GM21447 (cell line): ENCODE measurements around the gene SYPL2.
"Not testable (repeated sequence)": the region's sequence is repeated elsewhere in the genome, so short reads cannot be mapped to it uniquely, and the experiment has no call there.

Experiments used
- ATAC-seq: cut with Tn5 transposase; IDR thresholded peaks from one replicate; pipeline ENCODE4 v1.9.1; 2021; ENCODE audit not compliant: unreplicated experiment

SYPL2 gene

DNA sequence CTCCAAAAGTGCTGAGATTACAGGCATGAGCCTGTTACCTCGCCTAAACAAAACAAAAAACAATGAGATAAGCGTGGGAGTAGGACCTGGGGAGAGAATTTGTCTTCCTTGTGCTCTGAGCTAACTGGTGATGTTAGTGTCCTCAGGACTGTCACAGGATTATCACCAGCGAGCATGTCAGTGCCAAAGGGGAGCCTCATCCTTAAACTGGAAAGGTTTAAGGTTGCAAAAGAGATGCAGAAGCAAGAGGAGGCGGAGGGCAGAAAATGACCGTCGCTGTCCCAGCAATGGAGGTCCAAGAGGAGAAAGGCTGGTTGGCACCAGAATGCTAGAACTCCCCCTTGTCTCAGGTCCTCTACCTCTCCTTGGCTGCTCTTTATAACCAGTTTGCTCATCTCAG, 3.9 kb downstream of the SYPL2 start:
- no peak for ATAC-seq

DNA sequence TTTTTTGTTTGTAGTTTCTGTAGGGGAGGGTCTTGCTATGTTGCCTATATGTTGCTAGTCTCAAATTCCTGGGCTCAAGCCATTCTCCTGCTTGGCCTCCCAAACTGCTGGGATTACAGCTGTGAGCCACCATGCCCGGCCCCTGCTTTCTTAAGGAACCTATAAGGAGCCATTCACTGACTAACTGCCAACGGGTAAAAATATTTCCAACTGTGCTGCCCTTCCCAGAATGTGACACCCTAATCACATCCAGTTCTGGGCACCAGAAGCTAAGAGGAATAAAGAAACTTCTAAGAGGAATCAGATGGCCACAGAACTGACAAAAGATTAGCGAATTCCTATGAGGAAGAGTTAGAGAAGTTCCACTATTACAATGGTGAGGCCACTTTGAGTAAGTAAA, 6.4 kb downstream of the SYPL2 start:
- no peak for ATAC-seq

DNA sequence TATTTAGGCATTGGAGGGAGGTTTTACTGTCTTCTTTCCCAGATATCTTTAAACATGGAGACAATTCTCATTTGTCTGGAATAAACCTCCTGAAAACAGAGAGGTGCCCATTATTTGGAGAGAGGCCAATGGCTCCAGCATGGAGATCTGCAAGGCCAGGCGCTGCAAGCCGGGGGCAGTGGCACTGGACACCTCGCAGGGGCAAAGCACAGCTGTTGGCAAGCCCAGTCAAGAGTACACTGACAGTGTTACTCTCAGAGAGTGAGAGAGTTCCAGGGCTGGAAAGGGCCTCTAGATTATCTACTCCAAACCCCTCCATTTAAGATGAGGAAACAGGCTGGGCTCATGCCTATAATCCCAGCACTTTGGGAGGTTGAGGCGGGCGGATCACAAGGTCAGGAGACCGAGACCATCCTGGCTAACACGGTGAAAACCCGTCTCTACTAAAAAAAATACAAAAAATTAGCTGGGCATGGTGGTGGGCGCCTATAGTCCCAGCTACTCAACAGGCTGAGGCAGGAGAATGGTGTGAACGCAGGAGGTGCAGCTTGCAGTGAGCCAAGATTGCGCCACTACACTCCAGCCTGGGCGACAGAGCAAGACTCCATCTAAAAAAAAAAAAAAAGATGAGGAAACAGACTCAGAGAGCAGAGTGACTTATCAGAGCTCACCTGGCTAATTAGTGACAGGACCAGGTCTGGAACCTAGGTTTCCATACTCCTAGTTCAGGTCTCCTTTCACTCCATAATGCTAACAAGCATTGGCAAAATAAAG, 7.1 kb downstream of the SYPL2 start:
- ATAC-seq = not testable (repeated sequence)

DNA sequence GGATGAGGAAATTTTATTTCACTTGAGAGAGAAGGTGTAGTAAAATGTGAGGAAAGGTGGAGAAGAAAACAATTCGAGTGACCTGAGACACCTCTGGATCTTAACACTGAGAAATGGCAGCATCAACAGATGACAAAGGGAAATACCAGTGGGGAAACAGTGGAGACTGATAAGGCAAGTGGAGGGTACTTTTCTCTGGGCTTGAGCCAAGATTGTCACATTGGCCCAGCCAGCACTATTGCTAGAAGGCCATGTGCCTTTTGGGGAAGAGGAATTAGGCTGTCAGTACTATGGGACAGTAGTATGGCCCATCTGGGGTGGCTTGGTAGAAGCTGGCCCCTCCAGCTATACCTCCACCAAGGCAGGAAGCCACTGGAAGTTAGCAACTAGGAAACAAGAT, 8.4 kb downstream of the SYPL2 start:
- no peak for ATAC-seq

DNA sequence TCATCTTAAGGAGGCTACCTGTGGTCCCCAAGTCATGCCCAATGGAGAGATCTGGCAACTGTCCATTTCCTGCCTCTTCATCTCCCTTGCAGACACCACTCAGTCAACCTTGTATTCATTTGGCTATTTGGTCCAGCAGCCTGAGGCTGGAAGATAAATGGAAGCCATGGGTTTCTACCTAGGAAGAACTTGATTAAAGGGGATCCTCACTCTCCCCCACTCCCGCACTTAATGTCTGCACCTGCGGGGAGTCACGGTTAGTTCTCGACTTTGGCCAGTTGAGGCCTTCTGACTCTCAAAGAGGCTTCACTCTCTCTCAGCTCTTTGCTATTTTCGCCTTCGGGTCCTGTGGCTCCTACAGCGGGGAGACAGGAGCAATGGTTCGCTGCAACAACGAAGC, 8.9 kb downstream of the SYPL2 start:
- ATAC-seq = no peak

DNA sequence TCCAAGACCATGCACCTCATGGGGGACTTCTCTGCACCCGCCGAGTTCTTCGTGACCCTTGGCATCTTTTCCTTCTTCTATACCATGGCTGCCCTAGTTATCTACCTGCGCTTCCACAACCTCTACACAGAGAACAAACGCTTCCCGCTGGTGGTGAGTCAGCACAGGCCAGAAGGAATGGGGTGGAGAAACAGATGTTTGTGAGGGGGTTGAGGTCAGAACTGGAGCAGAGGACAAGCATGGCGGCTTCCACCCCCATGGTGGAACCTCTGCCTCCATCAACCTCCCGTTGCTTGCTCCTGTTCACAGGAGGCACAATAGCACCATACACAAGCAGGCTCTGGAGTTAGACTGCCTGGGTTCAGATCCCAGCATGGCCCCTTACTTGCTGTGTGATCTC, 10.5 kb downstream of the SYPL2 start:
- ATAC-seq = no peak

DNA sequence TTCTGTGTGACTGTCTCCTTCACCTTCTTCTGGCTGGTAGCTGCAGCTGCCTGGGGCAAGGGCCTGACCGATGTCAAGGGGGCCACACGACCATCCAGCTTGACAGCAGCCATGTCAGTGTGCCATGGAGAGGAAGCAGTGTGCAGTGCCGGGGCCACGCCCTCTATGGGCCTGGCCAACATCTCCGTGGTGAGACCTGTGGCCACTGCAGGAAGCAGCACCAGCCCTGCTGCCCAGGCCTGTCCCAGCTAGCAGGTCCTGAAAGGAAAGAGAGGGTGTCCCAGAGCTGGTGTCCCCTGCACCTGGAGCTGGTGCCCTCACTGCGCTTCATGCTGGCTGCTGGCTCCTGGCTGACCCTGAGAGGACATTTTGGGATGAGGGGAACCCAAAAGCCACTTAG, 11.5 kb downstream of the SYPL2 start:
- no peak for ATAC-seq

DNA sequence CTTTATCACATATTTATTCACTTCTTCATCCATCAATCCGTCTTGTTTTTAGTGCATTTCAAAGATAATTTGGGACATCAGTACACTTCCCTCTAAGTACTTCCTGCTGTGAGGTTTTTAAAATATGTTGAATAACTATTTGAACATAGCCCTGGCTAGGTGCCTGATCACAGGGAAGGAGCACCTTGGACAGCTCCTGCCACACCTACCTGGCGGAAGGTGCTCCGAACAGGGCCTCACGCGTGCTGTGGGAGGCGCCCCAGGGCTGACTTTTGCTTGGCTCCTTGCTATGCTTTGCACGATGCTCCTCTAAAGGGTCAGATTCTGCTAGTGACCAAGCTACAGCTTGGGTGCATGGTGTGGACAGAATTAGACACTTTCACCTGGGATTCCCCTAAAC, 12.5 kb downstream of the SYPL2 start:
- no peak for ATAC-seq

DNA sequence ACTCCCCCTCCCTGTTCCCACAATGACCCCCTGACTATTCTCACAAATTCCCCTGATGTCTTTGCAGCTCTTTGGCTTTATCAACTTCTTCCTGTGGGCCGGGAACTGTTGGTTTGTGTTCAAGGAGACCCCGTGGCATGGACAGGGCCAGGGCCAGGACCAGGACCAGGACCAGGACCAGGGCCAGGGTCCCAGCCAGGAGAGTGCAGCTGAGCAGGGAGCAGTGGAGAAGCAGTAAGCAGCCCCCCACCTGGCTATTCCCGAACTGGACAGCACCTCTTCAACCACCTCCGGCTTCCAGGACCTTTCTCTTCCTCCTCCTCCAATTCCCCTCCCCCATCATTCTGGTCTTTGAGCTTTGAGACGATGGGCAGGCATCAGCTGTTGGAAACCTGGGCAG, 13.0 kb downstream of the SYPL2 start:
- ATAC-seq = no peak

DNA sequence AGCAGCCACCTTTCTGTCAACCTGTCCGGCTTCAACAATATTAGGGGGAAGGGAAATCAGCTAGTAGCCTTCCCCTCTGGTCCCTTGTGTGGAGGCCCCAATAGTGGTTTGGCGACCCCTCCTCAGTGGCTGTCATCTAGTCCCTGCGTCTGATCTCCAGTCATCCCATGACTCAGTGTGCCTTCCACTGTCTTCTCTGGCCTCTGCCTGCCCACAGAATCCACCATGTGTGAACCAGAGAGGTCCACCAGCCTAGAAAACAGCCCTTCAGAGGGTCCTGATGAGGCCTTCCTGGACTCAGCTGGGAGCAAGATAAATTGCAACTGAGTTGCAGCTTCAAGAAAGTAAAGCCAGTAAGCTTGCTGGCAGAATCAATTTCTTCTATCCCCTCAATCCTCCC, 13.6 kb downstream of the SYPL2 start:
- no peak for ATAC-seq

DNA sequence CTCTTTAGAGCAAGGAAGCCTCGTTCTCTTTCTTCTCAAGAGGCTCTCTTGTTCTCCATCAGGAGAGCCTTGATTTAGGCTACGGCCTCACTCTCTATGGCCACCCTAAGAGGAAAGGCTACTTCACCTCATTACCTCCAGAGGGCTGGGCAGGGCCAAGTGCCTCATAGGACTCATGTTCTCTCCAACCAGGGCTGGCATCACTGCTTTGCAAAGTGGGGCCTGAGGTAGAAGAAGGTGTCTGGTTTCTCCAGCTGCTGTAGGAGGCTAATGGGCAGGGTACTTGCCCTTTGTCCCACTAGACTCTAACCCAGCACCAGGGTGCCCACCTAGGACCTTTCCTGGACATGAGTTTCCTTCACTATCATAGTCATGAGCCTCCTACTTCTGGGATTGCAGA, 15.3 kb downstream of the SYPL2 start:
- no peak for ATAC-seq

DNA sequence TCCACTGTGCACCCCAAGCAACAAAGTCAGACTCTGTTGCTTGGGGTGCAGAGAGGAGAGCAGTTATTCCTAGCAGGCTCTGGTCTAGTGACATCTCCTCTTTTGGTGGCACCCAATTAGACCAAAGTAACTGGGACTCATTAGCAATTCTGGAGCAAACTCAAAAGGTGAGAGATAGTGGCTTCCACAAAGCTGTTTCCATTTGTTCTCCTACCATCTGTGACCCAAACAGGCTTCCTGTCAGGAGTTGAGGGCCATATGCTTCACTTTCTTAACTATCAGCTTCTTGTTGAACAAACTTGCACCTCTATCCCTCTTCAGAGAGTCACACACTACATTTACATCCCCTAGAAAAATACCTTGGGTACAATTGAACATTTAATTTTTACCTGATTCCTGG, 15.9 kb downstream of the SYPL2 start:
- no peak for ATAC-seq

DNA sequence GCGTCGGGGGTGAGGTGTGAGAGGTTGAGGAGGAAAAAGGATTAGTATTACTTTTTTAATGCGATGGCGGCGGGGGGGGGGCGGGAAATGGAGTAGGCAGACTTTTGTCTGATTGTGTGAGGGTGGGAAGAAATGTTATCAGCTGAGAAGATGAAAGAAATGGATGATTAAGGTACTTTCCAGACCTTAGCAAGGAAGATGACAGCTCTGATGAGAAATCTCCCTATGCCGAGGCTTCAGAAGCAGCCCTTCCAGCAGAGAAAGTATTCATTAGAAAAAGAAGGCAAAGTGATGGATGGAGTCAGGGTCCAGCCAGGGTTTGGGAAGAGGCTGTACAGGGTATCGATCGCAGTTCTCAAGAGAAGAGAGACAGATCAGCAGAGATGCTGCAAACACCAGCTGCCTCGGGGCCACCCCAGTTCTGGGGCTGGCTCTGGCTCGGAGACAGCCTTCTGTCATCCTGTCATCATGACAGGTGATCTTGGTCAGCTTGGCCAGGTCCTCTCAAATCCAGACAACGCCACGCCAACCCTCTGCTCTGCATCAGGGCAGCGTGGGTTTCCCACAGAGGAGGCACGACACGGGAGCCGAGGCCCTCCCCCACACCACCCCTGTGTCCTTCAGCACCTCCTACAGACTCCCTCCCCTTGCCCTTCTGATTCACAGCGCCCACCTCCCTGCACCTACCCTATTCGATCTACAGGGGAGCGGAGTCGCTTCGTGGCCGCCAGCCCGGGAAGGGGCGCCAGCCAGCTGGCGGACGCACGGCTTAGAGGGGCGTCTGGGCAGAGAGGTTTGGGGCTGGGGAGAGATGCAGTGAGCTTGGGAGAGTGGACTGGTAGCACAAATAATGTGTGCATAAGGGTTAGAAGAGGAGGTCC, 16.7 kb downstream of the SYPL2 start:
- peak; percentile 11 for ATAC-seq

DNA sequence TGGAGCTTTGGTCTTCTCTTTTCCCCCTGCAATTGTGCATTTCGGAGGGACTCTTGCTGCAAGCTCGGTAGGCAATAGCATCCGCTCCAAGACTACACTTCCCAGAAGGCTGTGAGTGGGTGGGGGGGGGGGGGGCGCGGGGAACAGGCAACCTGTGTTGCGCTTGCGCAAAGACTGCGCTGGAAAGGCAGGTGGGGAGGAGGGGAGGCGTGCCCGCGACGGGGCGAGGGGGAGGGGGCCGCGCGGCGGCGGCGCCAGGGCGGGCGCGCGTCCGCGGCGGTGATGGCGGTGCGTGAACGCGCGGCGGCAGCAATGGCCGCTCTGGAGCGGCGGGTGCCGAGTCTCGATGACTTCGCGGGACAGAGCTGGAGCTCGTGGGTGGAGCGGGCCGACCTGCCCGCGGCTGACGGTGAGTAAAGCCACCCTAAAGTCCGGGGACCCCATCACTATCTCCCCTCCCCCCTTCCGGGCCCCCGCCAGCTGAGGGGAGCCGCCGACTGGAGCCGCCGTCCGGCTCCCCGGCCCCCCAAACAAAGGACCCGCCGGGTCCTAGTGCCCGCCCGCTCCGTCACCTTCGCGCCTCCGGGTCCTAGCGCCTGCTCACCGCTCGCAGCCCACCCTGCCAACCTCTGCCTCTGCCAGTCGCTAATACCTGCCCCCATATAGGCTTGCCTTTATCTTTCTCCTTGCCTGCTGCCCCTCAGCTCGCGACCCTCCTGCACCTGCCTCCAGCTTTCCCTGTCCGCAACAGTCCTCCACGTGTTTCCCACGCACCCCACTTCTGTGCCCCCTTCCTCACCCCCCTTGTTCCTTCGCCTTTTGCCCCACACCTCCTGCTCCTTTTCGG, 17.5 kb downstream of the SYPL2 start, which contains the start of gene ATXN7L2:
TSS of gene ATXN7L2 (plus strand) at position 234 of the 847 bp plus-strand sequence. CDS start at position 283, 49 bp downstream.
- peak; percentile 68 for ATAC-seq

DNA sequence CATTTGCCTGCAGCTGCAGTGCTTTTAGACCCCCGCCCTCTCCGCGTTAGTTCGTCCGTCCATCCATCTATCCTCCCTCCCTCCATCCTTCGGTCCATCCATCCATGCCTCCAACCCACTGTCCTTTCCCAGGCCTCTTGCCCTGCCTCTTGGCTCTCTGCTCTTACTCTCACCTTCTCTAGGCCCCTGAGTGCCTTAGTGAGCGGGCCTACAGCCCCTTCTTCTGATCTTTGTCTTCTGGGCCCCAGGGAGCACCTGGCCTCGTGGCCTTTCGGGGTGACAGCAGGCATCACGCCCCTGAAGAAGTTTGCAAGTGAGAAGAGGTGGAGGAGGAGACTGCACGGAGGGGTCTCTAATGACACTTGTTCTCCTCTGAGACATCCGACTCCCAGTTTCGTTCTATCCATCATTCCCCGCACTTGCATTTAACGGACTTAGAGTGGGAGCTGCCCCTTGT, 18.2 kb downstream of the SYPL2 start:
- ATAC-seq = no peak

DNA sequence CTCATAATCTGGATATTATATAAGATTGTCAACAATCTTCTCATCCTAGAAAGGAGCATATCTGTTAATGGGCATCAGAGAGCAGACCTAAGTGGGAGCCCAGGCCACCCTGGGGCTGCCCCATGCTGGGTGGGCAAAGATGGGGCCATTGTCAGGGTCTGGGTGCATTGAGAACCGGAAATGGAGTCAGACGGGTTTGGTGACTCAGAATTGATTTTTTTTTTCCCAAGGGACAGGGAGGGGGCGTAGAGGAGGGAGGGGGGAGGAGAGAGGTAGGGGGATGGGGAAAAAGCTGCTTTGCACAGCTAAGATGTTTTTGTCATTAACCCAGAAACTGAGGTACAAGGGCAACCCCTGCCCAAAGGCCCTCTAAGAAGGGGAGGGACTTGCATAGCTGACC, 18.7 kb downstream of the SYPL2 start:
- ATAC-seq = no peak

DNA sequence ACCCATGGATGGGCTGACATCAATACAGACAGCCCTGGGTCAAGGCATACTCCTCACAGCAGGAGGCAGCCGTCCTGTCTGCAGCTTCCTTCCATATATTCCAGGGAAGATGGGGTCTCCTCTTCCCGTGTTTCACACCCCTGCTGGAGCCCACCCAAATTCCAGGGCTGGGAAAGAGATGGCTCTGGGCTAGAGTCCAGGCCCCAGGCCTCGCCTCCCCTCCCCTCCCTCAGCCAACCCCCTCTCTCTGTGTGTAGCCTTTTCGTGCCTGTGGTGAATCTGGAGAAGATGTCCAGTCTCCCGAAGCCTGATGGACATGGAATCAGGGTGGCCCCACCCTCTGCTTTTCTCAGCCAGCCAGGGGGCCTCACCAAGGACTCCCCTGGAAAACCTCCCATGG, 20.9 kb downstream of the SYPL2 start:
- no peak for ATAC-seq

DNA sequence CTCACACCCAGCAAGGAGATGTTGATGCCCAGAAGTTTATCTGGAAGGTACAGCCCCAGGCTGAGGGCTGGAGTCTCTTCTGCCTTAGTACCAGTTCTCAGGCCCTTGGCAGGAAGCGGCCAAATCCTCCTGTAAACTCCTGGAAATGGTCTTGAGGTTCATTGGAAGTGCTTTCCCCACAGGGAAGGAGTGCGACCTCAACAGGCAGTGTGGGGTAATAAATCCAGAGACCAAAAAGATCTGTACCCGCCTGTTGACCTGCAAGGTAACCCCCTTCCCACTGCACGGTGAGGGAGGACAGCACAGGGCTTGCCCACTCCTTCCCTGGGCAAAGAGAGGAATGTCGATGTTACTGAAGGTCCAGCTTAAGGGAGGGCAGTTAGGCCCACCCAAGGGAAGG, 21.9 kb downstream of the SYPL2 start:
- no peak for ATAC-seq

DNA sequence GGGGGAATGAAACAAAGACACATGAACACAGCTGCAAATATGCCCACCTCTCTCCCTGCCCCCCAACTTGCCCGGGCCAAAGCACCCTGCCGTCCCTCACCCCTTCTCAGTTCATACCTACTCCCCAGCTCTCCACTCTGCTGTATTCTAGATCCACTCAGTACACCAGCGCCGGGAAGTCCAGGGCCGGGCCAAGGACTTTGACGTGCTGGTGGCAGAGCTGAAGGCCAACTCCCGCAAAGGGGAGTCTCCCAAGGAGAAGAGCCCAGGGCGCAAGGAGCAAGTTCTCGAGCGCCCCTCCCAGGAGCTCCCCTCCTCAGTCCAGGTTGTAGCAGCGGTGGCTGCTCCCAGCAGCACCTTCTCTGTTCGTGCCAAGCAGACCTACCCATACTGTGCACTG, 22.4 kb downstream of the SYPL2 start:
- no peak for ATAC-seq

DNA sequence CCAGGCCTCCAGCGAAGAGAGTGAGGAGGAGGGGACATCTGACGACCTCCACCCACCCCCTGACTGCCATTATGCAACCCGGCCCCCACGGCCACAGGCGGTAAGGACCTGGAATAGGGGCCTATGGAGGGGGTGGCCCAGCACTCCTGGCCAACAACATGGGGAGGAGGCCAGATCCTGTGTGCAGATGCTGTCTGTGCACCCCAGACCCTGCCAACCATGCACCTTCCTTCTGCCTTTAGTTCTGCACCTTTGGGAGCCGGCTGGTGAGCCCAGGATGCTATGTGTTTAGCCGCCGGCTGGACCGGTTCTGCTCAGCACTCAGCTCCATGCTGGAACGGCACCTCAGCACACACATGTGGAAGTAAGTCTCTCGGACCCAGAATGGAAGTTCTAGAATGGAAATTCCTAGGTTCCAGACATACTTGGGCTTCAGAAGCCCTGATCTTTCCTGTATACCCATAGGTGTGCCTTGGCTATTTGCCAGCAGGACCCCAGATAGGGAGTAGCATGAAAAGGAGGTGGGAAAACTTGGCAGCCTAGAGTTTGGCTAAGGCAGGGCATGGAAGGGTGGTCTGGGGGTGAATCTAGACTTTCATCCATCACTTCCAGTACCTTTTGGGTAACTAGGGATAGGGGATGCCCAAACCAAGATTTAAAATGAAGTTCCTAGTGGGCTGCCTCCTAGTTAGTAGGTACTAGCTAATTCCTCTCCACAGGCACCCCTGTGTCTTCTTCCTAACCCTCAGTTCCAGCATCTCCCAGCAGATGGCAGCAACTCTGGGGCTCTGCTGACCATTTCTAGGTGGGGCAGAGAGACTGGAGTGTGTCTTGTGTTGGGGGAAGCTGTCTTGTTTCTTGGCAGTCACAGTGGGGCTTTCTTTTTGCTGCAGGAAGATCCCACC, 23.9 kb downstream of the SYPL2 start:
- ATAC-seq = no peak
